ENCODE data around the gene NDE1. TPM values are rescaled to one million over a fixed set of nuclear protein-coding genes. Genes with fewer than 3 reads are reported as not detected.

Gene NDE1
- total RNA-seq, 4 donors from 2014 or later = 22.9 to 73.5 (median 38.8) TPM

DNA sequence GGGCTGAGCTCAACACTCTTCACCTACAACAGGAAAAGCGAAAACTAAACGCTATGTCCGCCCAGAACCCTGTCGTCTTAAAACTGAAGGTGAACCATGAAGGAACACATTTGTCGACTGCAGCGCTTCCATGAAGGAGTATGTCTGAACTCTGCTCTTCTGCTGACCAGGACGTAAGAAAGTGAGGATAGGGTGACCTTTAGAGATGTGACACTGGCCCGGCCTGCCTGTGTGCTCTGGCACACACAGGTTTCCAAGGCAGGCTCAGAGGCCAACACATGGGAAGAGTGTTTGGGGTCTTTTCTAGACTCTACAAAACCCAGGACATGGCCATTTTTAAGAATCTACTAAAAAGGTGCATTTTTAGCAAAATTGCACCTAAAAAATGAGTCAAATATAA lies 28.2 kb upstream of the NDE1 start:
- no peaks in the 10 kb centered on the region for H3K27me3 ChIP-seq
- 92 to 95% methylated on average over 8 of the region's 8 CpGs for WGBS, 2 donors
- H3K36me3 ChIP-seq = peaks cover 6 to 94% (median 33%) of the 10 kb centered on the region in 3 donors
- DNase-seq (ENCODE audit: low spot score in 2 of 2) = no peak
- no peaks in the 10 kb centered on the region for H3K4me1 ChIP-seq
- H3K27ac ChIP-seq = no peak overlapping the region
- H3K4me3 ChIP-seq = no peak overlapping the region
- TF ChIP-seq, protein P1, sequence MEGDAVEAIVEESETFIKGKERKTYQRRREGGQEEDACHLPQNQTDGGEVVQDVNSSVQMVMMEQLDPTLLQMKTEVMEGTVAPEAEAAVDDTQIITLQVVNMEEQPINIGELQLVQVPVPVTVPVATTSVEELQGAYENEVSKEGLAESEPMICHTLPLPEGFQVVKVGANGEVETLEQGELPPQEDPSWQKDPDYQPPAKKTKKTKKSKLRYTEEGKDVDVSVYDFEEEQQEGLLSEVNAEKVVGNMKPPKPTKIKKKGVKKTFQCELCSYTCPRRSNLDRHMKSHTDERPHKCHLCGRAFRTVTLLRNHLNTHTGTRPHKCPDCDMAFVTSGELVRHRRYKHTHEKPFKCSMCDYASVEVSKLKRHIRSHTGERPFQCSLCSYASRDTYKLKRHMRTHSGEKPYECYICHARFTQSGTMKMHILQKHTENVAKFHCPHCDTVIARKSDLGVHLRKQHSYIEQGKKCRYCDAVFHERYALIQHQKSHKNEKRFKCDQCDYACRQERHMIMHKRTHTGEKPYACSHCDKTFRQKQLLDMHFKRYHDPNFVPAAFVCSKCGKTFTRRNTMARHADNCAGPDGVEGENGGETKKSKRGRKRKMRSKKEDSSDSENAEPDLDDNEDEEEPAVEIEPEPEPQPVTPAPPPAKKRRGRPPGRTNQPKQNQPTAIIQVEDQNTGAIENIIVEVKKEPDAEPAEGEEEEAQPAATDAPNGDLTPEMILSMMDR (IDR thresholded peaks at IDR 0.05) = no peak
- TF ChIP-seq POLR2A (IDR thresholded peaks at IDR 0.05) = no peak
- no peak for TF ChIP-seq EP300 (IDR thresholded peaks at IDR 0.05)
- H3K9me3 ChIP-seq = no peaks in the 10 kb centered on the region

DNA sequence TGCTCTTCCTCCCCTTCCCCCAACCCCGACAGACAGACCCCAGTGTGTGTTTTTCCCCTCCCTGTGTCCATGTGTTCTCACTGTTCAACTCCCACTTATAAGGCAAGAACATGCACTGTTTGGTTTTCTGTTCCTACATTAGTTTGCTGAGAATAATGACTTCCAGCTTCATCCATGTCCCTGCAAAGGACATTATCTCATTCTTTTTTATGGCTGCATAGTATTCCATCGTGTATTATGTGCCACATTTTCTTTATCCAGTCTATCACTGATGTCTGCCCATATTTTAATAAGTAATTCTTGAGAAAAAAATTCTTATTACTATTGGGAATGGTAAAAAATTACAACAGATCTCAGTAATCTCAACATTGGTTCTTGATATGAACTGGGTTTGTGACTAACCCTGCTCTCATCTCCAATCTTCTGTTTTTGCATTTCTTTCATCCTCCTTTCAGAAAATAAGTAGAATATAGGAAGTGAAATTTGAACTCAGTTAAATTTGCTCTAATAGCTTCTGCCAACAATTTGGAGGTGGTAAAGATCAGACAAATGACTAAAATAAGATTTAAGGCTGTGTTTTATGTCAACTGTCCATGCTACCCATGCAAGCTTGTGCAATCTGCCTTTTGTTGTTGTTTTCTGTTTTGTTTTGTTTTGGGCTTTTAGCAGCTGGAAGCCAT lies 18.2 kb upstream of the NDE1 start:
- TF ChIP-seq EP300 (IDR thresholded peaks at IDR 0.05) = no peak
- TF ChIP-seq, protein P1 (IDR thresholded peaks at IDR 0.05) = no peak
- no peak for TF ChIP-seq POLR2A (IDR thresholded peaks at IDR 0.05)
- H3K27me3 ChIP-seq = no peaks in the 10 kb centered on the region
- H3K9me3 ChIP-seq = no peaks in the 10 kb centered on the region
- H3K36me3 ChIP-seq = peaks cover 0 to 95% (median 27%) of the 10 kb centered on the region in 3 donors
- WGBS, 2 donors = 97 to 99% methylated on average over 2 of the region's 2 CpGs
- H3K4me1 ChIP-seq = peaks cover 0 to 6% (median 4%) of the 10 kb centered on the region in 4 donors
- H3K27ac ChIP-seq = no peak overlapping the region
- DNase-seq (ENCODE audit: low spot score in 2 of 2) = no peak
- H3K4me3 ChIP-seq = no peak overlapping the region

DNA sequence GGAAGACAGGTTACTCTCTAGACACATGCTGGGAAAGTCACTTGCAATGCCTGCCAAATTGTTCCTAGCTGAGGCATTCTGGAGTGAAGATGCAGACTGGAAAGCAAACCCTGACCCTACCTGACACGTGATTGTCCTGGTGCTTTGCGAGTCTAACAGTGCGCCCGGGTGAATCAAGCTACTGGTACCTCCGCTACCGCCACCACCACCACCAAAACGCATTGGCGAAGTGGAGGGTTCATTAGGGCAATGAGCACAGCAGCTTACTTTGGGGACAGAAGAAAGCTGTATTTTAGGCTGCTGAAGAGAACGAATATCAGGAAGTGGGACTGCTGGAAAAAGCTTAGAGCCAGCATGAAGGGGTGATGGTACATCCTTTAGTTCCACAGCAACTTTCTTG lies 14.1 kb upstream of the NDE1 start:
- H3K27ac ChIP-seq = no peak overlapping the region
- DNase-seq (ENCODE audit: low spot score in 2 of 2) = no peak
- 89 to 92% methylated on average over 9 of the region's 9 CpGs for WGBS, 2 donors
- H3K27me3 ChIP-seq = no peaks in the 10 kb centered on the region
- H3K4me3 ChIP-seq = no peak overlapping the region
- H3K36me3 ChIP-seq = peaks cover 0 to 82% (median 18%) of the 10 kb centered on the region in 3 donors
- peaks cover 0 to 22% (median 12%) of the 10 kb centered on the region in 4 donors for H3K4me1 ChIP-seq
- no peaks in the 10 kb centered on the region for H3K9me3 ChIP-seq
- TF ChIP-seq, protein P1 (IDR thresholded peaks at IDR 0.05) = no peak
- TF ChIP-seq EP300 (IDR thresholded peaks at IDR 0.05) (no peak), POLR2A (IDR thresholded peaks at IDR 0.05) (no peak)

DNA sequence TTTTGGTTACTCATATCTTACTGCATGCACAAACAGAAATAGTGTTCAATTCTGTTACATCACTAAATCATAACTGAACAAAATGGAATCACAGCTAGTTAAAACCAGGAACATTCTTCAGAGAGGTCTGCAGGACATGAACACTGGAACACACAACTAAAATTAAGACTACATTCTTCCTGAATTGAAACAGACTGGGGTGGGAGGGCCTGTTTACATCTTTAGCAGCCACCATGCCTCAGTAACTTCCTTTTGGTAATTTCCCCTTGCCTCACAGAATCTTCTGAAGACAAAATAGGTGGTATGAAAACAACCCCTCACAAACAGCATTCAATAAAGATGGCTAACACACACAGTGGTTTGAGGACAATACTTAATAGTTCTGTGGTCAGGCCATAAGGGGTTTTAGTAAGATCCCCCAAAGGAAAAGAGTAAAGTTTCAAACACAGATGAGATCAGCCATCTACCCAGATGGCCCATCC lies 13.6 kb upstream of the NDE1 start:
- peaks cover 0 to 76% (median 18%) of the 10 kb centered on the region in 3 donors for H3K36me3 ChIP-seq
- no peak for DNase-seq (ENCODE audit: low spot score in 2 of 2)

More for the DNA sequence above, 13.6 kb upstream of the NDE1 start:
- TF ChIP-seq POLR2A (IDR thresholded peaks at IDR 0.05) (no peak), EP300 (IDR thresholded peaks at IDR 0.05) (no peak)
- TF ChIP-seq, protein P1 (IDR thresholded peaks at IDR 0.05) = no peak
- peaks cover 0 to 27% (median 16%) of the 10 kb centered on the region in 4 donors for H3K4me1 ChIP-seq
- no peaks in the 10 kb centered on the region for H3K9me3 ChIP-seq
- H3K27ac ChIP-seq = peak overlapping the region in 1 of 4 donors; percentile 29
- H3K4me3 ChIP-seq = no peak overlapping the region
- no peaks in the 10 kb centered on the region for H3K27me3 ChIP-seq
